GM21723 (cell line): ENCODE measurements around the gene DIS3L2.
"Not testable (repeated sequence)": the region's sequence is repeated elsewhere in the genome, so short reads cannot be mapped to it uniquely, and the experiment has no call there.

Experiments
- ATAC-seq: cut with Tn5 transposase; IDR thresholded peaks from one replicate; pipeline ENCODE4 v1.9.1; 2021; ENCODE audit warnings: mild to moderate bottlenecking, moderate library complexity; ENCODE audit not compliant: unreplicated experiment

Gene DIS3L2

DNA sequence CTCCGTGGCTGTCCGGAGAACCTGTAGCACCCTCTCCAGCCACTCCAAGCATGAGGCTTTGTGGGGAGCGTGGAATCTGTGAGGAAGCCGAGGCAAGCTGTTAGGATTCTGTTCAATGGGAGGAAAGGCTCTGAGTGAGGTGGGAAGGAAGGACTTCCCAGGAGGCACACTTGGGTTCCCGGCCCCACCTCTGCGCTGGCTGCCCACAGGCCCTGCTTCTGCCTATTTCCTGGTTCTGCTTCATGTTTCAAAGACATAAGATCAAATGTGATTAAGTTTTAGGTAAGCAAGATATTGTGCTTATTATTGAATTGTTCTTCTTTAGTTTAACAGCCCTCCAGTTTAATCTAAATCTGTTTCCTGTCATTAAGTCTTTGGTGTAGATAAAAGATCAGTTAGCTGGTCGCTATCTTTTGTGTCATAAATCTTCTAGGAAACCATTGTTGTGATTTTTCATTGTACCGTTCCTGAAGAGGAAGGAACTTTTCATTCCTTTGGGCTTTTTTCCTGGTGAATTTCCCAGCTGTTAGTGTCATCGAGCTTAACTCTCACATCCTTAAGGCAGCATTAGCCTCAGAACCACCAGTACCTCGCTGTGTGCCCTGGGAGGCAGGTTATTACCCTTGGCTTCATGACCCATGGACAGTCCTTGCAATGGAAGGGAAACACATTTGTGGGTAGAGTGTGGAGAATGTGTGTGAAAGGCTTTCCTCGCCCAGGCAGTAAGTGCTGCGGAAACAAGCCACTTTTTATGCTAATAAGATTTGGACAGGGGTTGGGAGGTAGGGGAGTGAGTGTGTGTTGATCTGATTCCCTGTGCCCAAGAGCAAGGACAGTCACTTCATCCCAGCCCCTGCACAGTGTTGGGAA lies 355.2 kb downstream of the DIS3L2 start:
- no peak for ATAC-seq

DNA sequence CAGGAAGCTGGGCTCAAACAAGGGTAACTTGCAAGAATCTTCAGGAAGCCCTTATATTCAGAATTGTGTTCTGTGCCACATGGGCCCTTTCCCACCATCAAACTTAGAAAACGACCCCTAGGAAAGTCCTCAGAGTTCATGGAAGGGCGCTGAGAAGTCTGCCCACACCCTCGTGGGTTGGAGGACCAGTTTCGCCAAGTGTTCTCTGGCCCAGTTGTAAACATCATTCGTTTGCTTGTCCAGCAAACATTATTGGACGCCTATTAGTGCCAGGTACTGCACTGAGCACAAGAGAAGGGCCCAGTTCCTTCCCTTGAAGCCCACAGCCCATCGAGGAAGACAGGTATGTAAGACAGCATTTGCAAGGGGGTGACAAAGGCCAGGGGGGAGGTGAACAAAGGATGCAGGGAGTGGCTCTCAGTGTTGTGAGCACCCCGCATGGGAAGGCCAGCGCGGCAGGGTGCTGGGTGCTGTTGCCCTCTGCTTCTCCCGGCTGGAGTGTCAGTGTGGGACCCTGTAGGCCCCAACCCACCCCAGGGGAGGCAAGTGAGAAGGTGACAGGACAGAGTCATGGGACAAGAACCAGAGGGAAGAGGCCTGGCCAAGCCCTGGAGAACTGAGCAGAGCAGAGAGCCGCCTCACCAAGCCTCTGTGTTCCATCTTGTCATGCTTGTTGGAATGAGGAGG lies 356.8 kb downstream of the DIS3L2 start:
- no peak for ATAC-seq

DNA sequence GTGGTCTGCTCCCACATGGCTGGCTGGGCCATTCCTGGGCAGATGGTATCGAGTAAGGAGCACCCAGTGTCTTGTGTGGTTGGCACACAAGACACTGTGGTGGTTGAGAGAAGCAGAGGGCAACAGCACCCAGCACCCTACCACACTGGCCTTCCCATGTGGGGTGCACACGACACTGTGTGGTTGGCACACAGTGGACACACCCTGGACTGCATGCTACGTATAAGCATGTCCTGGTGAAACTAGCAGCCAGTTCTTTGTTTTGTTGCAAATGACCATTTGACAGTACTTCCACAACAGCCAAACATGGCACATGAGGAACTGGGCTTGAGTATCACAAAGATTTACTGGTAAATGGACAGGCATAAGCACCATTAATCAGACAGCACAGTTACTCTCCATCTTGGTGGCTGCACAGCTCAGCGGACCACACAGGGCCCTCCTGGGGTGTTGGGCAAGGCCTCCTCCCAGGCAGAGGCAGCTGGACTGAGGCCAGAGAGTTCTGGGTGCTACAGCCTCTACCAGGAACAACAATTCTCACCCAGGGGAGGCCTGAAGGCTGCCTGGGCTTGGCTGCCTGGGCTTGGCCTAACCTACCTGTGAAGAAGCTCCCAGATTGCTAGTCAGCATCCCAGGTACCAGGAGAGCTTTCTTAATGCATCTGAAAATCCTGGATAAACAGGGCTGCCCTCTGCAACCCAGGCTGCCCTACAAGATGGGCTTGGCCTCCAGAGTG lies 357.7 kb downstream of the DIS3L2 start:
- no peak for ATAC-seq

DNA sequence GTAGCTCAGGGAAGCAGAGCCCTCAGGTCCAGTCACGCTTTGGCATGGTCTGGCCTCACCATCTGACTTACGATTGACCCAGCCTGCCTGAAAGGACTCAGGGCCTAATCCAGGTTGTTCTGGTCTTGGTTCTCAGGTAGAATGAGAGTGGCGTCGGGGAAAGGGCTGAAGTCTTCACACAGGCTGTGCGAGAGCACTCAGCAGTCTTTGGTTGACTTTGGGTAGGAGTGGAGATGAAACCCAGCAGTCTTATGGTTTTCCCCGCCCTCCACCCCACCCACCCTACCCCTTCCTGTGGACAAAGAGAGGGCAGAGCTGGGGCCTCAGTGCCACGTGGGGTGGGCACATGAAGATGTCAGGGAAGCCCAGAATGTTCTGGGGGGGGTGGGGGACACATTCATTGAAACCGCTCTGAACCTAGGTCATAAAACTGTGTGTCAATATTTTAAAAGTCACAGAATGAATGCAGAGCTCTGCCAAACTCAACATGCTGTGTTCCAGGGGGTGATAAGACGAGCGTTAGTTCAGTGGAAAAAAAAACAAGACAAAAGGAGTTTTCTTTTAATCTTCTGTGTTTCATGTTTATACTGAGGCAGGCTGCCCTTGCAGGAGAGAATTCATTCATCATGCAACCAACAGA lies 358.4 kb downstream of the DIS3L2 start:
- no peak for ATAC-seq

DNA sequence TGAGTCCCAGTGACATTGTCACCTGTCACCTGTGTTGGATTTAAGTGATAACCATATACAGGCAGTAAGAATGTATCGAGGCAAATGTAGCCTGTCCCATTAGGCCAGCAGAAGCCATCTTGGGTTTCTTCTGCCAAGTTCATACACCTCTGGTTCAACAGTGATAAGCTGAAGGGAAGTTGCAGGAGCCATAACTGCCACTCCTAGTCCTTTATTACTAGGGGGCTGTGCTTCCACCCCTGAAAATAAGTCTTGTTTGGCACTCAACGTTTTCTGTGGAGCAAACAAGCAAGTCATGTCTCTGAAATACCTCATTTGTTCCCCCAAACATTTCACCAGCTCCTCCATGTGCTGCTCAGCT lies 358.9 kb downstream of the DIS3L2 start:
- ATAC-seq = no peak

DNA sequence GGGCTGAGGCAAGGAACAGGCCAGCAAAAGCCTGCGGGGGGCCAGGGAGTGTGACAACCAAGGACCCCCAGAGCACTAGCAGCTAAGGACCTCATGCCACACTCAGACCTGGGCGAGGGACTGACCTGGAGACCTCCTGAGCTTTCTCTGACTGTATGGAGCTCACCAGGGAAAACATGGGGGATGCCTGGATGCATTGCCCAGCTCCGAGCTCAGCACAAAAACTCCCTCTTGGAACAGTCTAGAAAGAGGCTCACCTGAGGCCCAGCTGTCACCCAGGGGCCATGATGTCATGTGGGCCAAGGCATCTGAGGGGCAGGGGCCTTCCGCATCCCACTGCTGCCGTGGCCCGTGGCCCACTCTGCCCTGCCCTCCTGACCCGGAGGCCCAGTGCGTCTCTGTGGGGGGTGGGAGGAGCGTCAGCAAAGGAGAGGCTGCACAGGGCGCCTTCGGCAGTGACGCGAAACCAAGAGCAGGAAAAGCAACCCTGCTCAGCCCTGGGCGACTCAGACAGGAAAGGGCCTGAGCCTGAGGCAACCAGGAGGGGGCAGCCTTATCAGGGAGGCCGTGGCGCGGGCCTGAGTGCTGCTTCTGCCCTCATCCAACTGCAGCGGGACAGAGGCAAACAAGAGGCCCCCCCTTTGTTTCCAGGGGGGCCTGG lies 359.8 kb downstream of the DIS3L2 start:
- ATAC-seq = no peak

DNA sequence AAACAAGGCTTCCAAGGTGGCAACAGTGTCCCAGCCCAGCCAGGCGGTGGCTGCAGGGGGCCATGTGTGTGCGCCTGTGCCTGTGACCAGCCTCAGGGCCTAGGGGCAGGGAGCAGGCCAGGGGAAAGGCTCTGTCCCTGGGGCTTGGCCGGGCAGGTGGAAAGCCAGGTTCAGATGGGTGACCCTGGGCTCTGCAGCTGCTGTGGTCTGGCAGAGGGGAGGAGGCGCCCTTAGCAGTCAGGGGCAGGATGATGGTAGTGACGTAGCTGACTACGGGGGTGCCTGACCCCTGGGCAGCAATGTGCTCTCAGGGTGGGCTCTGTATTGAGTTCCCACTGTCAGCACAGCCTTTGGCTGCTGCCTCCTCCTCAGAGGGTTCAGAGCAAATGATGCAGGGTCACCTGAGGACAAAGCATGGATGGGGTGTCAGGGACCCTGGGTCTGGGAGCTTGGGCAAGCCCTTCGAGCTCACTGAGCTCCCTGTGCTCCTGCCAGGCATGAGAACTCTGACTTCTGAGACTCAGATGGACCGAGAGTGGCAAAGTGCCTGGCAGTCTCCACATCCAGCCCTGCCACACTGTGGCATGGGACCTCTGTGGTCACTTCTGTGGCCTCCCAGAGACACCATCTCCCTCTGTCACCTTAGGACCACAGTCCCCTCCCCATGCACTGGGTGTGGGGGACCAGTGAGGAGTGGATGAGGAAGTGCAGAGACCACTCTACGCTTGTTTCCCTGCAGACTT lies 360.5 kb downstream of the DIS3L2 start:
- ATAC-seq = no peak

DNA sequence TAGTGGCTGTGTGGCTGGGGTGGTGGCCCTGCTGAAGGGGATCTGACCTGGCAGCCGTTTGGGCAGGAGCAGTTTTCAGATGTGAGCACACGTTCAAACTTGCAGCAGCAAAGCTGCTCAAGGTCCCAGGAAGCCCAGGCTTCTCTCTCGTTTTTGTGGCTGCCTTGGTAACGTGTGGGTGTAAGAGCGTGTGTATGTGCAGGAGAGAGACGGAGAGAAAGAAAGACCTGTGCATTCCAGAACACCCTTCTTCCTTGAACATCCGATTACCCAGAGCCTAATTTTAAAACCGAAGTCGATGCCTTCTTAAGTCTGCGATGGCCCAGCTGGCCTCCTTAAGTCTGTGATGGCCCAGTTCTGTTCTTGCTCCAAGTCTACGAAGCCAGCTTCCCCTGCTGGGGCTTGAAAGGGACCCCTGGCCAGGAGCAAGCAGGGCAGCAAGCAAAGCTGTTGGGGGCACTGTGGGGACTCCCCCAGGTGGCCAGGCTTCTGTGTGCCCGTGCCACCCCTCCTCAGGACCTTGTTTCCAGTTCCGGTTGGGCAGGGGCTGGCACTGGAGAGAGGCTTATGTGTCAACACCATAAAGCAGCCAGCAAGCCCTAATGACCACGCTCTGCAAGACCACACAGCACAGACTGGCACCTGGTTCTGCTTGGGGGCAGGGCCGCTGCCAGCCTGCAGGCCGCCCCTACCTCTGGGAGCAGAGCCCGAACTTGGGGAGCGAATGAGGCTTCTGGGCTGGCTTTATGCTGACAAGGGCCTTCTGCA lies 361.2 kb downstream of the DIS3L2 start:
- ATAC-seq = no peak

DNA sequence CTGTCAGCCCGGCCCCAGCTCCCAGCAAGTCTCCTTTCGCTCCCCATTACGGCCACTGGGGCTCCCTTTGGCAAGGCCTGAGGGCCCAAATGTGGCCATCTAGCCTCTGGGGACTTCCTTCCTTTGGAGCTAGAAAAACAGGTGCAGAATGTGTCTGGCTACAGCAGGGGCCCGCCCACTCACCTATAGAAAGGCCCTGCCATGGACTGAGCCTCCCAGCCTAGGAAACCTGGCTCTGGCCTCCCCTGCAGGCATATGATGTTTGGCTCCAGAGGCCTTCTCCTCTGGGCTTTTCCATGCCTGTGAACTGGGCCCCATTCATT lies 361.8 kb downstream of the DIS3L2 start:
- ATAC-seq = no peak

DNA sequence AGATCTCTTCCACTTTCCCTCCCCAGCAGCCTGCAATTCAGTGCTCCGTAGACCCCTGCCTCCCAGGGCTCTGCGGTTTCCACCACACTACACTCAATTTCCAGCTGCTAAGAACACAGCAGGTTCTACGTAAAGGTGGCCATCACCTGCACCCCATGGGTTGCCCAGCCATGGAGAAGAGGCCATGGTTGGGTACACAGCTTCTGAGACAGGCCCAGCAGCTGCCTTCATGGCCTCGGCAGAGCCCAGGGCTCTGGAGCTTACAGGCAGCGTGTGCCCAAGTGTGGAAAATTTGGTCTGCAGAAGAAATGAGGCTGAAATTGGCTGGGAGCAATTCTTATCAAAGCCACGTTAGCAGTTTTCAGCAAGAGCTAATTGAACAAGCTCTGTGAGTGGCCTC lies 362.5 kb downstream of the DIS3L2 start:
- not testable (repeated sequence) for ATAC-seq

DNA sequence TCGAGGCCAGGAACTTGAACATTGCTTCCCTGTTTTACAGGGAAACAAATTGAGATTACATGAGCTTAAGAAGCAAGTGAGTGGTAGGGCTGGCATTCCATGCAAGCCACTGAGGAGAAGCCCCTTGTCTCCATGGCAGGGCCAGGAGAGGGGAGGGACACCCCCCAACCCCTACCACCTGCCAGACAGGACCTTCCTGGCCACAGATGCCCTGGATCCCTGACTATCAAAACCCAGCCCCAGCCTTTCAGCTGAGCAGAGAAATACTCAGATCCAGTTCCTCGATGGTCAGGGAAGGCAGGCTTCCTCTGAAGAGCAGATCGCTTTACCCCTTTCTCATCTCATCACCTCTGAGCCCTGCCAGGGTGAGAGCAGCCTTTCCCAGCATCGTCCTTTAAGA lies 363.3 kb downstream of the DIS3L2 start:
- ATAC-seq = no peak

DNA sequence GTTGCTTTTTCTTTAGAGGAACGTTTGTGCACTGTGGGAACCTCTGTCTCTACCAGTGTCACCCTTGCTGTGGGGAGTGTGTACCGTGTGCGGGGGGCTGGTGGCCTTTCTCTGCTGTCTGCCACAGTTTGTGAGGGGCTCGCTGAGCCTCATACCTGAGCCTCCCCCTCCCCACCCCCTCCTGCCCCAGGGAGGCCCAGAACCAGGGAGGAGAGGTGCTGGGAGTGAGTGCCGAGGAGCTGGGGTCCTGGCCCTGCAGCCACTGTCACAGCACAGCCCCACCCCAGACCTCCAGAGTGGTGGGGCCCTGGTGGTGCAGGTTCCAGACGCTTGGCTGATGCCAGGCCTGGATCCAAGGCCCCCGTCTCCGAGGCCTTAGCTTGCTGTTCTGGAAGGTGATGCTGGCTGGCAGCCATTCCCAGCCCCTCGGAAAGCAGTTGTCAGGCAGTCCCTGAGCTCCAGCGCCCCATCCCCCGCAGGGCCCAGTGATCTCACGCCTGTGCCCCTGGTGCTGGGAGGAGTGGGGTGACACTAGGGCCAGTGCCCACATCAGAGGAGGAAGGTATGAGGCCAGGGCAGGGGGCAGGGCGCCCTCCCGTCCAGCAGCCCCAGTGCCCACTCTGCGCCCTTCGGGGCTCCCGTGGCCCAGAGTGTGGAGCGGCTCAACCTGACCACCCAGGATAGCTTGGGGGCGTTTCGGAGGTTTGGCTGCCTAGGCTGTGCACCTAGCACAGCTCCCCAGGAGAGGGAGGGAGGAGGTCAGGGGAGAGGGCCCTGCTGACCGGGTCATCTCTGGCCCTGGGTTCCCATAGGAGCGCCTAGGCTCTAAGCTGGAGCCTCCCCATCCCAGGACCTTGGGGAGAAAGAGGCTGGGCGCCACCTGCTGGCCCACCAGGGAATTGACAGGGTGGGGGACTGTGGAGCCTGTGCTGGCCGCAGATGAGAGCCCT lies 364.1 kb downstream of the DIS3L2 start:
- peak; percentile 57 for ATAC-seq

DNA sequence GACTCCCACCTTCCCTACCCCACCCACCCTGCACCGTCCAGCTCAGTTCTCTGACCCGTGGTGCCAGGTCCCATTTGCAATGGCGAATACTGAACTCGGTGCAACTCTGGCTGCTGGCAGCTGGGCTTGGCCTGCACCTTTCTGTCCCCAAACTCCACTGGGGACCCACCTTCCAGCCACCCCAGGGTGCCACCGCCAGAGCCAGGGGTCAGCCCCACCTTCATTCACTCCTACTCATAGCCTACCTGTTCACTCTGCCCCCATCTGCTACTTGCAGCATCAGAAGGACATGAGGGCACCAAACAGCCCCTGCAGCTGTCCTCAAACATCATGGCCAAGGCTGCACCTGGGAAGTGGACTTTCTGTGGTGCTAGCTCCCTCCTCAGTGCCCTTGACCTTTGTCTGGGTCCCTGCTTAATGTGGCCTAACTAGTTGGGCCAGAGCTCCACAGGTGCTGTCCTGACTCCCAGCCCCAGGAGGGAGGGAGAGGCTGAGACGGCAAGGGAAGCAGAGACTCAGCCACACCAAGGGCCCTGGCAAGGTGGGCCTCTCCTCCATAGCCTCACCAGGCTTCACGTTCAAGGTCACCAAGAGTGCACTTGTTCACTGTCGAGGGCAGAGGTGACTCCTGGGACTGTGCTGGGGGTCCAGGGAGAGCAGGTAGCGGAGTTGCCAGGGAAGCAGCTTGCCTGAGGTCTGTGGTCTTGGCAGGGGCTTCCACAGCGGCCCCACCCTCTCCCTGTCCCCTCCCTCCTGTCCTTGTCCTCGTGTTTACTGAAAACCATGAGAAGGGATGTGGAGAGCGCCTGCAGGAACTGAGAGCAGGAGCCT lies 365.0 kb downstream of the DIS3L2 start:
- ATAC-seq = not testable (repeated sequence)

DNA sequence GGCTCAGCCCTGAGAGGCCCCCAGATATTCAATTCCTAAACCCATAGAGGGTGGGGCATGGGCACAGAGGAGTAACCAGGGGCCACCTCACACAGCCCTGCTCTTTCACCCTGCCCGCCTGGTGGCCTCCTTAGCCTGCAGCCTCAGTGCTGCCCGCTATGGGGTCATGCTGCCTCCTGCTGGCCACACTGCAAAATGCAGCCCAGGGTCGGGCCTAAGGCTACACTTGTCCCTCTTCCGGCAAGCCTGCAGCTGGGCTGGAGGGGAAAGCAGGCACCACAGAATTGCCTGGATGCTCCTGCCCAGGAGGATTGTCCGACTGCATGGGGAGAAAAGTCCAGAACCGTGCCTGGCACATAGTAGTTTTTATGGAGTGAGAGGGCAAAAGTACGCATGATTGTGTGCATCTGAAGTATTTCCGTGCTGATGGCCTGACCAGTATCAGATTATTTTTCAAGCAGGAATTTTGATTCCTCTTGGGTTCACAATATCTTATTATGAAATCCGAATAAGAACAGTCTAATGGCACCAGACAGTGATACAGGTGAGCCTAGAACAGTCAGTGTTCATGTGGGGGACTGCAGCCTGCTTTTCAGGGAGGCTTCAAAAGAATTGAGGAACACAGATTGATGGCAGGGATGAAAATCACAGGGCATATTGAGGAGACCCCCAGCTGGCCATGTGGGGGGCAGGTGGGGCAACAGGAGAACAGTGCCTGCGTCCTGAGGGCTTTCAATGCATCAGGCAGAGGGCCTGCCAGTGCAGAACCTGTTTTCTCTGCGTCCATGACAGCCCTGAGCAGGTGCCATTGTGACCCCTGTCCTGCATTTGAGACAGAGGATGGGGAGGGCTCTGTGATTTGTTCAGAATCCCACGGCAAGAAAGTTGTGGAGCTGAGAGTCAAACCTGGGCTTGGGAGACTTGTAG lies 365.9 kb downstream of the DIS3L2 start:
- peak; percentile 58 for ATAC-seq

DNA sequence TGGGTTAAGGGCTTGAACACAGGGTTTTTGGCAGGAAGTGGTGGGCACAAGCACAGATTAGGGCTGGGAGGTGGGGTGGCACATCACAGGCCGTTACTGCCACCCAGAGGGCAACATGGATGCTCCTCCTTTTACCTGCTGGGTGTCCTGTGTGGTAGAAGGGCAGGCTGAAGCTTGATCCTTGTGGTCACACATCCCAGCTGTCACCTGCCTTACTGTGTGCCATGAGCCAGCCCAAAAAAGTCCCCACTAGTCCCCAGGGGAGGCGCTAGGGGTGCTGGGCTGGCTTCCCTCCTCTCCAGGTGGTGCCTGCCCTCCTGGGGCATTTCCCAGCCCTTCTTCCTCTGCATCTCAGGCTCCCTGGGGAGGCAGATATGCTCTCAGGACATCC lies 366.5 kb downstream of the DIS3L2 start:
- no peak for ATAC-seq
